Fibroblast of skin of right biceps (primary cell): ENCODE results near the gene MAP3K20.
"Not testable (repeated sequence)": the region's sequence is repeated elsewhere in the genome, so short reads cannot be mapped to it uniquely, and the experiment has no call there.

Experiments used
- DNase-seq: peaks from one replicate; pipeline ENCODE4 v3.0.0-alpha.2; 2013

Gene MAP3K20

GRCh38 chr2:173163357-173163756 lies 87.7 kb downstream of the MAP3K20 start:
- not testable (repeated sequence) for DNase-seq

DNA sequence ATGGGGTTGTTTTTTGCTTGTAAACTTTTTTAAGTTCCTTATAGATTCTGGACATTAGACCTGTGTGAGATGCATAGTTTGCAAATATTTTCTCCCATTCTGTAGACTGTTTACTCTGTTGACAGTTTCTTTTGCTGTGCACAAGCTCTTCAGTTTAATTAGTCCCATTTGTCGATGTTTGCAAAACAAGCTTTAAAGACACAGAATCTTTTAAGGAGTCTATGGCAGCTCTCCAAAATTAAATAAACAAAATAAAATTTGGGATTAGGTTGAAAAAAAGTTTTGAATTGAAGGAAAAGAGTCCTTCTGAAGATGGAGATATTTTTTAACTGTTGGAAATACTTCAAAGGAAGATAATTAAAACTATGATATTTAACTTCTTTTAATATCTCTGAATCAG lies 88.8 kb downstream of the MAP3K20 start:
- DNase-seq, result no peak

- no peak for DNase-seq
Measured at GRCh38 chr2:173165443-173166238, 90.0 kb downstream of the MAP3K20 start.

GRCh38 chr2:173171321-173171720 lies 95.7 kb downstream of the MAP3K20 start:
- peak; percentile 51 for DNase-seq

GRCh38 chr2:173171924-173172643 lies 96.4 kb downstream of the MAP3K20 start:
- peak; percentile 87 for DNase-seq

- not testable (repeated sequence) for DNase-seq
Measured at GRCh38 chr2:173174339-173174738, 98.7 kb downstream of the MAP3K20 start.

GRCh38 chr2:173175222-173175621 lies 99.6 kb downstream of the MAP3K20 start:
- DNase-seq, result peak; percentile 33

GRCh38 chr2:173181982-173182381 lies 106.3 kb downstream of the MAP3K20 start:
- DNase-seq, result no peak

DNA sequence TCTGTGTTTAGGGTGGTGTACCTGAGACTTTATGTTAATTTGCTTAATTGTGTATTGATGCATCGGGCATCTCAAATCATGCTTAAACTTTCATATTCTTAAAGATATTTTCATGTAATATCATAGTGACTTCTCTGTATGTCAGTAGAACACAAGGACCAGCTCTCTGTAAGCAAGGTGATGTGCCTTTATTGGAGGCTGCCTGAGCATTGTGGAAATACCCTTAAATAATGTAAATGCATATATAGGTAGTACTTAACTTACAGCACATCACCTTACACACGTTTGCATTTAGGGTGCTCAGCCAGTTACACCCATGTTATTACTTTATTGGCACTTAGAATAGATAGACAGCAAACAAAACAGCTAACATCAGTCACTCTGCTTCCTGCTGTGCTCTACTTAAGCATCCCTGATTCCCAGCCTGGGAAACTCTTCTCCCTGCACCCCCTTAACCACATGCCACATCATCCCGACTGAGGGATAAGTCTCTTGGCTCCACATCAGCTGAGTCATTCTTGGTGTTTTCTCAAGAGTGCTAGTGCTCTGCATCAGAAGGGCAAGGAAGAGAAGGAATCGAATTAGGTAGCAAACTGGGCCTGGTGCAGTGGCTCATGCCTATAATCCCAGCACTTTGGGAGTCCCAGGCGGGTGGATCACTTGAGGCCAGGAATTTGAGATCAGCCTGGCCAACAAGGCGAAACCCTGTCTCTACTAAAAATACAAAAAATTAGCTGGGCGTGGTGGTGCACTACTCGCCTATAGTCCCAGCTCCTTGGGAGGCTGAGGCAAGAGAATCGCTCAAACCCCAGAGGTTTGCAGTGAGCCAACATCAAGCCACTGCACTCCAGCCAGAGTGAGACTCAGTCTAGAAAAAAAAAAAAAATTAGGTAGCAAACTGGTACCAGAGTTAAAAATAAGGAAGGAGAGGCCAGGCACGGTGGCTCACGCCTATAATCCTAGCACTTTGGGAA lies 108.7 kb downstream of the MAP3K20 start:
- DNase-seq, result peak; percentile 100

GRCh38 chr2:173185437-173185836 lies 109.8 kb downstream of the MAP3K20 start:
- no peak for DNase-seq

DNA sequence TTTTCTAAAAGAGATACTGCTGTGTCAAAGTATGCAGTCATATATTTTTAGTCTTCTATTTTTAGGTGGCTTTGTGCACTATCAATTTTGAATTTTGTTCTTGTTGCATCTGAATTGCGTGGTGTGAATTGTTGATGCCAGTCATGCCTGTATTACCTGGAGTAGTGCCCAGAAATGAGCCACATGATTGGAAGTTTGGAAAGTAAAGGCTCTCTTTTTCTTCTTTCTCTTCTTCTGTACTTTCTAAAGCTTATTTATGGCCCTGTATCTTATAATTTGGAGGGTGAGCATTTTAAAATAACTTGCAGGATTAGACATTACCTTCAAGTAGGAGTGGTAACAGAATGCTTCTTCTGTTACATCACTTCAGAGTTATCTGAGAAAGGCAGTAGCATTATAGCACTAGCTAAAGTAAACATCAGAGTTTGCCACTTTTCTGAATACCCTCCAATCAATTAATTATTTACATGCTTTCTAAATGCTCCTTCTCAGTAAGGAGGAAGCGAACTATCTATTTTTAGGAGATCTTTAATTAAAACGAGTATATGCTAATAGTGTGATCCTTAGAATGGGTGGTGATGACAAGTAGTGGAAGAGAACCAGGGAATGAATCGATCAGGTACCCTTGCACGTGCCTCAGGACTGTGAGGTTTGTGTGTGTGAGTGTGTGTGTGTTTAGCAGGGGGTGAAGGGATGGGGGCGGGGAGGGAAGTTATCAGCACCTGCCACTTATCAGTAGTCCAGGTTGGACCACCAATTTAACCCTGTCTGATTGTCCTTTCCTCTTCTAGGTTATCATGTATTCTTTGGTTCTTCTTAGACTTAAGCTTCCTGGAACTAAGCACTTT lies 112.5 kb downstream of the MAP3K20 start:
- DNase-seq, result peak; percentile 77

DNA sequence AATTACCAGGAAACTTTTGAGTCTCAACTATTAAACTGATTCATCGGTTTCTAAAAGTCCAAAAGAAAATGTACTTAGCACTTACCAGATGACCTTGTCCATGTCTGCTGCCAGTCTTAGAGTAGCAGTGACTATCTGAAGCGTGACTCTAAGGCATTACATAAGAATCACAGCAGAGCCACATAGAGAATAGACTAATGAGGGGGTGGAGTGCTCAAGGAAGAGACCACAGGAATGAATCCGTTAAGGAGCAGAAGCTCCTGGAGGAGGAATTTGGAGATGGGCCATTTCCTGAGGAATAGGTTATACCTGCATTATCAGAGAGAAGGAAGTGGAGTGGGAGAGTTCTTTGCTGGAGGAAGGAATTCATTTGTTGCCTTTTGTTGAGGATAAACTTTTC lies 116.0 kb downstream of the MAP3K20 start:
- DNase-seq, result peak; percentile 75

DNA sequence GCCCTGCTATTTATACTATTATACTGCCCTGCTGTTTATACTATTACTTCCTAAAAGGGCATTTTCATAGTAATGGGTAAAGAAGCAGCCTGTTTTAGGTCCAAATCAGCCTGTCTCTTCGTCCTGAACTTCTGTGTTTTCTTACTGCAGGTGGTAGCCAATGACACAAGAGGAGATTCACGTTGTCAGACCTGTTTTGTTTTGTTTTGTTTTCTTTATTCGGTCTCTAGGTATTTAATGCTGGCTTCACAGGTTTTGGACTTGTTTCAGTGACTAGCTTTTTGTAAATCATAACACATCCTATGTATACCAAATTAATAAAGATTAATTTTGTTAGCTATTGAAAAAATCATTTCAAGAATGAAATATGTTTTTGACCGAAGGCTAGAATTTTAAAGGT lies 116.4 kb downstream of the MAP3K20 start:
- DNase-seq, result no peak

DNA sequence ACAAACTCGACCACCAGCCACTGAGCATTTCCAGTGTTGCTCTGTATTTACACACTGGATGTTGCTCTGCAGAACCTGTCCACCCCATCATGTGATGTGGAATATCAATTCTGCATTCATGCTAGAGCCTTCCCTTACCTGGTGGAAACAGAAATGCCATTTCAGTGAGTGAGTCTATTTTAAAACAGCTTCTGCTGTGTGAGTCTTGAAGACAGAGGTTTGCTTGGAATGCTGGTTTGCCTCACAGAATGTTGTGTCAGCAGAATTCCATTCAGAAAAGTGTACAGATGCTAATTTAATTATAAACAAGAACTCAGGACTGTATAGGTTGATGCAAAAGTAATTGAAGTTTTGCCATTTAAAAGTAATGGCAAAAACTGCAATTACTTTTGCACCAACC lies 118.3 kb downstream of the MAP3K20 start:
- DNase-seq, result peak; percentile 80

- no peak for DNase-seq
Measured at GRCh38 chr2:173195100-173195499, 119.5 kb downstream of the MAP3K20 start.

DNA sequence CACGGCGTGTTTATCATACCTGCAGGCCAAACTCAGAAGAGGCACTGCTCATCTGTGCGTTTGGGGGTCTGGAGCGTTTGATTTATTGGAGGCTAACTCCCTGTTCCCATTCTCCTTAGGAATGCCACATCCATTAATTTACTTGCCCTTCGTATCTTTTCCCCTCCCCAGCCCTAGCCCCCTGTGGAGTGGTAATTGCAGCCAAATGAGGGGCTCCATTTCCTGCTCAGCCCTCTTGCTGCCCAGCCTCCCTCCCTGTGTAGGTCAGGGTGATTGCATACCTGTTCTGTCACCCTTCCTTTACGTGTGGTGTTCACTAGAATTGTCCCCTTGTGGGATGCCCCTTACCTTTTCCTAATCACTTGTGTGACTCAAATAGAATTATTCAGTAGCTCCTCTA lies 120.4 kb downstream of the MAP3K20 start:
- DNase-seq, result no peak

GRCh38 chr2:173196638-173197037 lies 121.0 kb downstream of the MAP3K20 start:
- no peak for DNase-seq

GRCh38 chr2:173198327-173198726 lies 122.7 kb downstream of the MAP3K20 start:
- no peak for DNase-seq

GRCh38 chr2:173199294-173199693 lies 123.6 kb downstream of the MAP3K20 start:
- no peak for DNase-seq

- no peak for DNase-seq
Measured at GRCh38 chr2:173202570-173202969, 126.9 kb downstream of the MAP3K20 start.

DNA sequence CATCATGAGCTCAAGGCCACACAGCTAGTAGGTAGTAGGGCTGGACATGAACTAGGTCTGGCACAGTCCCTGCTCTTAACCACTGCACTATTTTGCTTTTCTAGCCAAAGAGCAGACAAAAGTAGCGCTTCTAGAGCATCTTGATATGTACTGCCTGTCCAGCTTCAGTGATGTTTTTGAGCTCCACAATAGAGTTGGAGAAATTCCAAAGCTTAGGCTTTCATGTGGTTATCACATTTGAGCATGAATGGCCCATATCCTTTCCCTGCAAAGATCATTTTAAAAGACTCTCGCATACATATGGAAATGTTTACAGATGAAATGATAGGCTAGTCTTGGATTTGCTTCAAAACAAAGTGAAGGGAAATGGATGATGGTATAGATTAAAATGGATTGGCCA lies 128.7 kb downstream of the MAP3K20 start:
- peak; percentile 52 for DNase-seq

DNA sequence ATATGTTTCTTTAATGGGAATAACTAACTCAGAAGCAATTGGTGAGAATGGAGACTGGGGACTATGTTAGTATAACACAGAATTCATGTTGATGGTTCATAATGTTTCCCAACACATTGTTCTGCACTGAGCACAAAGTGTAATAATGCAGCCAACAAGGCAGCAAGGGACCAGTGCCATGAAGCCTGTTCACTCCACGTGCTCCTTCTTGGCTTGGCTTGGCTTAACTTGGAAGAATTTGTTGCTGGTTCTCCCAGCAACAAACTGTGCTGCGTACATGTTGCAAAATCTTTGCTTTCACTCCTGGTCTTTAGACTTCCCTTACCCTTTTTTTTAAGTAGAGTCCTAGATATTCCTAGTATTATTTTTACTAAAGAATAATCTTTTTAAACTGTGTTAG lies 129.7 kb downstream of the MAP3K20 start:
- no peak for DNase-seq
